ENCODE measurements around the gene FAP.

DNA sequence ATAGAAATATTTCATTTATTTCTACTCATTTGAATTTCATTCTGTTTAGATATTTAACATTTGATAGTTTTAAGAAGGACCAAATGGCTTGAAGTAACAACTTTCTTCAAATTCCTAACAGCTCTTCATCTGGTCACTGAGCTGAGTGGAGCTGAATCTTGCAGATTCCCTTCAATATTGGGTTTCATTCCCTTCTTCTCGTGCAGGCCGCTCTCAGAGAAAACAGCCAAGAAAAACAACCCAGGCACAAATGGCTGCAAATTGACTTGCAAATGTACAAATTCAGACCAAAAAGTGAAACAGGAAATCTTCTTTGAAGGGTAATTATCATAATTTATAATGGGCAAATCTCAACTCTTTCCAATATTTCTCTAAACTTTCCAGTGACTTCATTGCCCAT lies 60.9 kb downstream of the FAP start:
- TF ChIP-seq ZNF70 (CRISPR knock-in tag; IDR thresholded peaks at IDR 0.05) (no peak), ARNTL (CRISPR knock-in tag; IDR thresholded peaks at IDR 0.05; ENCODE audit: borderline replicate concordance, low read depth) (no peak), RARB (CRISPR knock-in tag; IDR thresholded peaks at IDR 0.05) (no peak), ZFP30 (CRISPR knock-in tag; IDR thresholded peaks at IDR 0.05) (no peak), OSR1 (CRISPR knock-in tag; IDR thresholded peaks at IDR 0.05) (no peak)
- TF ChIP-seq, protein P1, sequence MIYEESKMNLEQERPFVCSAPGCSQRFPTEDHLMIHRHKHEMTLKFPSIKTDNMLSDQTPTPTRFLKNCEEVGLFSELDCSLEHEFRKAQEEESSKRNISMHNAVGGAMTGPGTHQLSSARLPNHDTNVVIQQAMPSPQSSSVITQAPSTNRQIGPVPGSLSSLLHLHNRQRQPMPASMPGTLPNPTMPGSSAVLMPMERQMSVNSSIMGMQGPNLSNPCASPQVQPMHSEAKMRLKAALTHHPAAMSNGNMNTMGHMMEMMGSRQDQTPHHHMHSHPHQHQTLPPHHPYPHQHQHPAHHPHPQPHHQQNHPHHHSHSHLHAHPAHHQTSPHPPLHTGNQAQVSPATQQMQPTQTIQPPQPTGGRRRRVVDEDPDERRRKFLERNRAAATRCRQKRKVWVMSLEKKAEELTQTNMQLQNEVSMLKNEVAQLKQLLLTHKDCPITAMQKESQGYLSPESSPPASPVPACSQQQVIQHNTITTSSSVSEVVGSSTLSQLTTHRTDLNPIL (CRISPR knock-in tag; IDR thresholded peaks at IDR 0.05; ENCODE audit: low read depth), result no peak

Data from SK-N-SH treated with all-trans-retinoic acid at 6 μM for 48 hours (cell line).